HepG2 (cell line): ENCODE data around the gene ASCC2. TPM values are rescaled to one million over a fixed set of nuclear protein-coding genes. Genes with fewer than 3 reads are reported as not detected.

Experiments used
- ATAC-seq: fragments of 200-7000 bp; cut with Tn5 transposase; 3 replicates; pipeline ENCODE4 v1.9.1; 2020; ENCODE audit warnings: mild to moderate bottlenecking, moderate library complexity
- BruUV-seq: library from RNA; stranded (reverse); fragments of 400-500 nt; replicated peaks from 2 replicates; lab custom pipeline; 2021; lab: Mats Ljungman, UMichigan
- CTCF ChIA-PET: fragments of 300-600 bp; formaldehyde crosslinking; extraction: SDS; loops from one replicate; lab custom pipeline; 2021; ENCODE audit warnings: low total read pairs, inconsistent platforms, low intra/inter-chr PET ratio; lab: Yijun Ruan, JAX
- POLR2A ChIA-PET: fragments of 350-600 bp; sonication (Branson Sonifier 250); formaldehyde crosslinking; loops from one replicate; lab custom pipeline; 2020; ENCODE audit warnings: antibody characterized with exemption, inconsistent platforms; lab: Yijun Ruan, JAX
- DNase-seq: peaks from one replicate; pipeline ENCODE4 v3.0.0-alpha.2; 2015; ENCODE audit warnings: low spot score
- FAIRE-seq: peaks from 3 replicates; lab custom pipeline; 2011; peaks lifted over from hg19 to GRCh38; lab: Jason Lieb, UNC
- H2AFZ ChIP-seq: one replicate; pipeline ENCODE4 v1.6.1; 2011; ENCODE audit warnings: low read length, inconsistent platforms
- H3K27ac ChIP-seq: fragments of 300-600 bp; 3 replicates; pipeline ENCODE4 v1.8.0; 2011; ENCODE audit warnings: mixed run types, mild to moderate bottlenecking, mixed read lengths, low read length, inconsistent platforms; ENCODE audit not compliant: insufficient read depth; ENCODE audit errors: extremely low read length
- H3K27me3 ChIP-seq, 2 experiments: fragments of 200-600 bp in 1 of 2; 2 replicates in 1 of 2; 3 replicates in 1 of 2; pipeline versions ENCODE4 v1.6.0 to v1.8.0; 2011; ENCODE audit warnings: low read length in 2 of 2, mild to moderate bottlenecking in 2 of 2, moderate library complexity in 2 of 2, inconsistent platforms in 1 of 2; ENCODE audit not compliant: insufficient read depth in 2 of 2, control insufficient read depth in 1 of 2
- H3K36me3 ChIP-seq, 2 experiments: fragments of 200-600 bp in 1 of 2; replicated peaks in 1 of 2; 2 replicates in 1 of 2; 3 replicates in 1 of 2; pipeline versions ENCODE4 v1.5.1 to v1.8.0; 2011; ENCODE audit warnings: low read length in 2 of 2, inconsistent platforms in 1 of 2; ENCODE audit not compliant: insufficient read depth in 2 of 2, control insufficient read depth in 1 of 2
- H3K4me1 ChIP-seq: 2 replicates; pipeline ENCODE4 v1.5.1; 2012; ENCODE audit warnings: low read length, inconsistent platforms; ENCODE audit not compliant: insufficient read depth
- H3K4me2 ChIP-seq: 2 replicates; pipeline ENCODE4 v1.6.0; 2011; ENCODE audit warnings: low read depth, low read length, inconsistent platforms
- H3K4me3 ChIP-seq, 3 experiments: fragments of 200-600 bp in 1 of 3; sonication (generic), shearing (Covaris generic) in 1 of 3; replicated peaks in 1 of 3; 2 replicates each; pipeline ENCODE4 v1.5.1; 2011 to 2016; ENCODE audit warnings: low read length in 3 of 3, inconsistent platforms in 2 of 3, low read depth in 2 of 3, mild to moderate bottlenecking in 2 of 3, control low read depth in 1 of 3, mixed read lengths in 1 of 3; ENCODE audit not compliant: insufficient read depth in 1 of 3
- H3K79me2 ChIP-seq: one replicate; pipeline ENCODE4 v1.6.1; 2011; ENCODE audit warnings: low read length, inconsistent platforms; ENCODE audit not compliant: insufficient read depth
- H3K9ac ChIP-seq: 2 replicates; pipeline ENCODE4 v1.6.0; 2011; ENCODE audit warnings: mild to moderate bottlenecking, low read depth, low read length, inconsistent platforms; ENCODE audit not compliant: insufficient read depth
- H3K9me3 ChIP-seq: 2 replicates; pipeline ENCODE4 v1.5.1; 2012; ENCODE audit warnings: mild to moderate bottlenecking, low read length
- H4K20me1 ChIP-seq: 2 replicates; pipeline ENCODE4 v1.6.0; 2011; ENCODE audit warnings: inconsistent platforms, mild to moderate bottlenecking, low read length, moderate library complexity; ENCODE audit not compliant: insufficient read depth
- CENPX ChIP-seq: sonication (generic); formaldehyde crosslinking; IDR thresholded peaks from 2 replicates; pipeline ENCODE4 v1.9.0; 2021; ENCODE audit warnings: mild to moderate bottlenecking, missing genetic modification reagents, moderate library complexity
- GZF1 ChIP-seq: sonication (generic); formaldehyde crosslinking; IDR thresholded peaks from 2 replicates; pipeline ENCODE4 v1.5.1; 2020; ENCODE audit warnings: mild to moderate bottlenecking, missing genetic modification reagents
- HES4 ChIP-seq: sonication (generic); formaldehyde crosslinking; IDR thresholded peaks from 2 replicates; pipeline ENCODE4 v1.9.0; 2021; ENCODE audit warnings: mild to moderate bottlenecking, missing genetic modification reagents, borderline replicate concordance
- KLF12 ChIP-seq: sonication (generic); formaldehyde crosslinking; IDR thresholded peaks from 2 replicates; pipeline ENCODE4 v1.4.0; 2020; ENCODE audit warnings: missing genetic modification reagents, borderline replicate concordance
- NR3C1 ChIP-seq: sonication (generic); formaldehyde crosslinking; IDR thresholded peaks from 2 replicates; pipeline ENCODE4 v1.4.0; 2020; ENCODE audit warnings: missing genetic modification reagents
- SIN3B ChIP-seq: fragments of 150-350 bp; IDR thresholded peaks from 2 replicates; pipeline ENCODE4 v1.6.1; 2014; ENCODE audit warnings: low read length
- SPEN ChIP-seq: sonication (generic); formaldehyde crosslinking; IDR thresholded peaks from 2 replicates; pipeline ENCODE4 v1.5.1; 2020; ENCODE audit warnings: low read depth, mild to moderate bottlenecking, missing genetic modification reagents
- TAF1 ChIP-seq: sonication (generic); formaldehyde crosslinking; IDR thresholded peaks from 2 replicates; pipeline ENCODE4 v1.4.0; 2020; ENCODE audit warnings: missing genetic modification reagents
- TCF7 ChIP-seq: sonication (generic); IDR thresholded peaks from 2 replicates; pipeline ENCODE4 v1.6.1; 2016; ENCODE audit warnings: antibody characterized with exemption, low read depth
- ZNF549 ChIP-seq: sonication (generic); formaldehyde crosslinking; IDR thresholded peaks from 2 replicates; pipeline ENCODE4 v1.5.0; 2020; ENCODE audit warnings: missing genetic modification reagents
- WGBS: methylation state at CpG from one replicate; pipeline ENCODE4 v1.1.6; 2017; ENCODE audit warnings: low lambda C conversion rate; 5-methylcytosine and 5-hydroxymethylcytosine counted together
- in situ Hi-C: cut with HindIII; loops from 2 replicates; pipeline ENCODE4 v1.10.0; 2017; ENCODE audit warnings: low pct_unique_long_range_greater_than_20kb; ENCODE audit not compliant: extremely low pct_ligation_motif_present
- intact Hi-C: fragments of 100-400 bp; cut with micrococcal nuclease; formaldehyde crosslinking; loops from one replicate; pipeline ENCODE4 v1.10.0; 2022; ENCODE audit not compliant: unreplicated experiment
- polyA plus RNA-seq, 8 experiments: library from polyadenylated mRNA; depleted of rRNA in 3 of 8; stranded (reverse) in 7 of 8; unstranded in 1 of 8; fragments of >200 nt; fragmentation: Illumina TruSeq in 4 of 8; extraction: Trizol in 4 of 8; gene quantifications; 2 replicates each; pipeline versions ENCODE4 v1.2.1 to v1.2.3, GENCODE V29; 2011 to 2016; ENCODE audit warnings: low read depth in 4 of 8, missing spikeins in 1 of 8, mixed read lengths in 1 of 8; ENCODE audit not compliant: insufficient read depth in 1 of 8
- total RNA-seq, 5 experiments: library from RNA; depleted of rRNA; stranded (reverse); fragments of >200 nt; fragmentation: Illumina TruSeq; extraction: Trizol; gene quantifications; 2 replicates each; pipeline ENCODE4 v1.2.3, GENCODE V29; 2016; ENCODE audit warnings: low read depth in 1 of 5
- TF ChIP-seq, protein P1 (sequence below): sonication (generic); formaldehyde crosslinking; IDR thresholded peaks from 2 replicates; pipeline ENCODE4 v1.5.0; 2020; ENCODE audit warnings: missing genetic modification reagents
- TF ChIP-seq, protein P2 (sequence below): sonication (generic); formaldehyde crosslinking; IDR thresholded peaks from 2 replicates; pipeline ENCODE4 v1.8.0; 2022; ENCODE audit warnings: mild to moderate bottlenecking, missing genetic modification reagents; ENCODE audit not compliant: insufficient replicate concordance
- TF ChIP-seq, protein P3 (sequence below): sonication (generic); formaldehyde crosslinking; IDR thresholded peaks from 2 replicates; pipeline ENCODE4 v1.4.0; 2020; ENCODE audit warnings: missing genetic modification reagents; ENCODE audit errors: not compliant biosample characterization

ASCC2 gene
- total and polyA plus RNA-seq, 2 of the 13 experiments (the other 11 are each of a cell fraction or from before 2014, with no cell fraction given) = 26.2 to 26.3 TPM

DNA sequence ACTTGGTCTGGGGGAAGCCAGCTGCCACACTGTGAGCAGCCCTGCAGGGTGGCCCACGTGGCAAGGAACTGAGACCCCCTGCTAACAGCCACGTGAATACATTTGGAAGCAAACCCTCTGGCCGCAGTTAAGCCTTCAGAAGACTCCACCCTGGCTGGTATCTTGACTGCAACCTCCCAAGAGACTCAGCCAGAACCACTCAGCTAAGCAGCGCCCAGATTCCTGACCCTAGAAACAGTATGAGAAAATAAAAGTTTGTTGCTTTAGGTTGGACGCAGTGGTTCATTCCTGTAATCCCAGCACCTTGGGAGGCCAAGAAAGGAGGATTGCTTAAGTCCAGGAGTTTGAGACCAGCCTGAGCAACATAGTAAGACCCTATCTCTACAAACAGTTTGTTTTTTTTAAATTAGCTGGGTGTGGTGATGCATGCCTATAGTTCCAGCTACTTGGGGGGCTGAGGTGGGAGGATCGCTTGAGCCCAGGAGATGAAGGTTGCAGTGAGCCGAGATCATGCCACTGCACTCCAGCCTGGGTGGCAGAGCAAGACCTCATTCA is 79.9 kb downstream of the ASCC2 start:
- no TSS peak for BruUV-seq
- intact Hi-C loops = loop anchor here (5.0 kb wide), 1 partner anchor 251 kb away; no protein-coding TSS in a partner anchor
- ChIA-PET CTCF (no interaction called here), POLR2A (no interaction called here)
- no peak overlapping the region for H3K27ac ChIP-seq
- no peaks in the 10 kb centered on the region for H3K9me3 ChIP-seq
- no peak overlapping the region for H2AFZ ChIP-seq
- WGBS = 98% methylated on average over 6 of the region's 7 CpGs
- no peak for FAIRE-seq
- TF ChIP-seq GZF1 (no peak), HES4 (CRISPR knock-in tag) (no peak), ZNF549 (CRISPR knock-in tag) (no peak), TAF1 (no peak), CENPX (no peak), NR3C1 (CRISPR knock-in tag) (no peak), KLF12 (CRISPR knock-in tag) (no peak), TCF7 (no peak), SPEN (CRISPR knock-in tag) (no peak), SIN3B (no peak)
- TF ChIP-seq, protein P1, sequence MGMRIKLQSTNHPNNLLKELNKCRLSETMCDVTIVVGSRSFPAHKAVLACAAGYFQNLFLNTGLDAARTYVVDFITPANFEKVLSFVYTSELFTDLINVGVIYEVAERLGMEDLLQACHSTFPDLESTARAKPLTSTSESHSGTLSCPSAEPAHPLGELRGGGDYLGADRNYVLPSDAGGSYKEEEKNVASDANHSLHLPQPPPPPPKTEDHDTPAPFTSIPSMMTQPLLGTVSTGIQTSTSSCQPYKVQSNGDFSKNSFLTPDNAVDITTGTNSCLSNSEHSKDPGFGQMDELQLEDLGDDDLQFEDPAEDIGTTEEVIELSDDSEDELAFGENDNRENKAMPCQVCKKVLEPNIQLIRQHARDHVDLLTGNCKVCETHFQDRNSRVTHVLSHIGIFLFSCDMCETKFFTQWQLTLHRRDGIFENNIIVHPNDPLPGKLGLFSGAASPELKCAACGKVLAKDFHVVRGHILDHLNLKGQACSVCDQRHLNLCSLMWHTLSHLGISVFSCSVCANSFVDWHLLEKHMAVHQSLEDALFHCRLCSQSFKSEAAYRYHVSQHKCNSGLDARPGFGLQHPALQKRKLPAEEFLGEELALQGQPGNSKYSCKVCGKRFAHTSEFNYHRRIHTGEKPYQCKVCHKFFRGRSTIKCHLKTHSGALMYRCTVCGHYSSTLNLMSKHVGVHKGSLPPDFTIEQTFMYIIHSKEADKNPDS = no peak
- TF ChIP-seq, protein P2, sequence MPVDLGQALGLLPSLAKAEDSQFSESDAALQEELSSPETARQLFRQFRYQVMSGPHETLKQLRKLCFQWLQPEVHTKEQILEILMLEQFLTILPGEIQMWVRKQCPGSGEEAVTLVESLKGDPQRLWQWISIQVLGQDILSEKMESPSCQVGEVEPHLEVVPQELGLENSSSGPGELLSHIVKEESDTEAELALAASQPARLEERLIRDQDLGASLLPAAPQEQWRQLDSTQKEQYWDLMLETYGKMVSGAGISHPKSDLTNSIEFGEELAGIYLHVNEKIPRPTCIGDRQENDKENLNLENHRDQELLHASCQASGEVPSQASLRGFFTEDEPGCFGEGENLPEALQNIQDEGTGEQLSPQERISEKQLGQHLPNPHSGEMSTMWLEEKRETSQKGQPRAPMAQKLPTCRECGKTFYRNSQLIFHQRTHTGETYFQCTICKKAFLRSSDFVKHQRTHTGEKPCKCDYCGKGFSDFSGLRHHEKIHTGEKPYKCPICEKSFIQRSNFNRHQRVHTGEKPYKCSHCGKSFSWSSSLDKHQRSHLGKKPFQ (CRISPR knock-in tag) = no peak
- TF ChIP-seq, protein P3, sequence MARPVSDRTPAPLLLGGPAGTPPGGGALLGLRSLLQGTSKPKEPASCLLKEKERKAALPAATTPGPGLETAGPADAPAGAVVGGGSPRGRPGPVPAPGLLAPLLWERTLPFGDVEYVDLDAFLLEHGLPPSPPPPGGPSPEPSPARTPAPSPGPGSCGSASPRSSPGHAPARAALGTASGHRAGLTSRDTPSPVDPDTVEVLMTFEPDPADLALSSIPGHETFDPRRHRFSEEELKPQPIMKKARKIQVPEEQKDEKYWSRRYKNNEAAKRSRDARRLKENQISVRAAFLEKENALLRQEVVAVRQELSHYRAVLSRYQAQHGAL (CRISPR knock-in tag) = no peak
- no peak for DNase-seq
- no peaks in the 10 kb centered on the region for H4K20me1 ChIP-seq
- no peak overlapping the region for H3K9ac ChIP-seq
- H3K27me3 ChIP-seq = no peaks in the 10 kb centered on the region
- H3K4me1 ChIP-seq = no peaks in the 10 kb centered on the region
- no peaks in the 10 kb centered on the region for H3K79me2 ChIP-seq
- no peak overlapping the region for H3K4me3 ChIP-seq
- H3K36me3 ChIP-seq = no peaks in the 10 kb centered on the region
- H3K4me2 ChIP-seq = no peak overlapping the region
- ATAC-seq = no peak
- in situ Hi-C loops = no loop called here
